NCI-H1048 (cell line): Measurements from ENCODE around the gene NRBF2.
"Not testable (repeated sequence)": the region's sequence is repeated elsewhere in the genome, so short reads cannot be mapped to it uniquely, and the experiment has no call there.

Experiments used
- DNase-seq: peaks from one replicate; lab custom pipeline; 2025; lab: John Stamatoyannopoulos, UW

NRBF2 gene

DNA sequence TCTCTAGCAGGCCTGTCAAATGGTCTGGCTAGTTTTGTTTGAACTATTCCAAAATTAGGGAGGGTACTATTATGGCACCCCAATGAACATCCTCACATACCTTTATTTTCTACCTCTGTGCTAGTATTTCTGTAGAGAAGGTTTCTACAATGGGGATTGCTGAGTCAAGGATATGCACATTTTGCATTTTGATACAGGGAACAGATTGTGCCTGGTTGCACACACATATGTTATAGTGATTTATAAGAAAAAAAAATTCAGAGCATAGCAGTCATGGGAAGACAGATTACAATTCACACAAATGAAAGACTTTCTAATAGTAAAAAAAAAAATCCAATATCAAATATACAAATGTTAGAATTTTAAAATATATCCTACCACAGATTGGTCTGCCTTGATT lies 14.1 kb upstream of the NRBF2 start:
- DNase-seq = no peak

DNA sequence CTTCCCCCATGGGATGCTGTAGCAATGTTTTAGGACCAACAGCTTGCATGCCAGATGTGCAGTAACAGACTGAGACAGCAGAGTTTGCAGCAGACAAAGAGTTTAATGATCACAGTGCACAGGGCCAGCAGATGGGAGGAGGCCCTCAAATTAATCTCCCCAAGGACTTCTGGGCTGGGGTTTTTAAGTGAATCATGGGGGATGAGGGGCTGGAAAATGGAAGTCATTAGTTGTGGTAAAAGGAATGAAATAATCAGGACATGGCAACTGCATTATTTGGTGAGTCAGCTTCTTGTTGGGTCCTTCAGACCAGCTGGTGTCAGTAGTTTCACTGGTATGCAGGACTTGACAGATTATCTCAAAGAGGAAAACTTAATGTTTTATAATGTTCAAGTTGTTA lies 12.6 kb upstream of the NRBF2 start:
- DNase-seq = no peak

DNA sequence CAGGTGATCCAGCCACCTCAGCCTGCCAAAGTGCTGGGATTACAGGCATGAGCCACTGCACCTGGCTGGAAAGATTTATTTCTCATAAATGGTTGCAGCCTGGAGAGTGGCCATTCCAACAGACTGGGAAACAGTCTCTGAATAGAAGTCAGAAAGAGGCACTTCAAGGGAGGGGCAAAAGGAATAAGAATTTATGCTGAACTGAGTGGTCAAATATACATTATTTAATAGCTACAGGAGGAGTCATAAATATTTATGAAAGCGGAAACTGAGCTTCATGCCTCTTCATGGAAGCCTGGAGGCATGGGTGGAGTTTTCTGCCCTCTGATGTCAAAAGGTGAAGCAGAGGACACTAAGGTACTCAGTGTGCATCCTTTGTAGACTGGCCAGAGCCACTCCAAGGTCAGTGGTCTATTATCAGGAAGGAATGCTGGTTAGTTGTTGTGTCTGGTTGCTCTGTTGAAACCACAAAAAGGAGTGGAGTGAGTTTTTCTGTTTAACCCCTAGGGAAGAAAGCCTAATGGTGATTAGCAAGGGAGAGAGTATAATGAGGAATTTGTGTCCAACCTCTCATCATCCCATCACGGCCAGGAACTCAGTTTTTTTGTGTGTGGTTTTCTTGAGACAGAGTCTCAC lies 9.3 kb upstream of the NRBF2 start:
- no peak for DNase-seq

- DNase-seq = no peak
Observed at GRCh38 chr10:63125459-63125858, 7.7 kb upstream of the NRBF2 start.

GRCh38 chr10:63128443-63128842 lies 4.7 kb upstream of the NRBF2 start:
- DNase-seq = no peak

DNA sequence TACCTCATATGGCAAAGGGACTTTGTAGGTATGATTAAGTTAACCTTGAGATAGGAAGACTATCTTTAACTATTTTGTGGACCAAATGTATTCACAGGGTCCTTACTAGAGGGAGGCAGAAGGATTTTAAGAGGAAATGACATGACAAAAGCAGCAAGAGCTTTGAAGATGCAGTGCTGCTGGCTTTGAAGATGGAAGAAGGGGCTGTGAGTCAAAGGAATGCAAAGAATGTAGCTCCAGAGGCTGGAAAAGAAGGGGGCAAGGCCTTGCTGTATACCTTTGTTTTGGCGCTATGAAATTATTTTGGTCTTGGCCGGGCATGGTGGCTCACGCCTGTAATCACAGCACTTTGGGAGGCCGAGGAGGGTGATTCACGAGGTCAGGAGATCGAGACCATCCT lies 3.2 kb upstream of the NRBF2 start:
- no peak for DNase-seq

GRCh38 chr10:63132651-63133055 lies 475 bp upstream of the NRBF2 start:
- no peak for DNase-seq

- no peak for DNase-seq
Observed at GRCh38 chr10:63133821-63134557, 861 bp downstream of the NRBF2 start.

DNA sequence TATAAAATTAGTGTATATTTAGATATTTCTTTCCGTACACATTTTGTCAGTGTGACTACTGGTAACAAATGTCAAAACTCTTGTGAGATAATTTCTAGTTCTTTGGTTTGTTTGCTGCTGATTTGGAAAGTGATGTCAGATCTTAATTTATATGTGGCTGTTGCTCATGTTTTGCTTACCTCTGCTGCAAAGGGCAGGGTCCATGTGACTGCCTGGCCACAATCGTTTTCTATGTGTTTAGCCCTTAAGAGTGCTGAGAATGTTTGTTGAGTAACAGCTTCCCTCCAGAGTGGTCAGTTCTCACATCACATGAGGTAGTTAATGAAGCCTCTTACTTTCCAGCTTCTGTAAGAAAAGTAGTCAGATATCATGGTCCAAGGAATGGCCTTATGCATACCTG lies 4.2 kb downstream of the NRBF2 start:
- DNase-seq = no peak

DNA sequence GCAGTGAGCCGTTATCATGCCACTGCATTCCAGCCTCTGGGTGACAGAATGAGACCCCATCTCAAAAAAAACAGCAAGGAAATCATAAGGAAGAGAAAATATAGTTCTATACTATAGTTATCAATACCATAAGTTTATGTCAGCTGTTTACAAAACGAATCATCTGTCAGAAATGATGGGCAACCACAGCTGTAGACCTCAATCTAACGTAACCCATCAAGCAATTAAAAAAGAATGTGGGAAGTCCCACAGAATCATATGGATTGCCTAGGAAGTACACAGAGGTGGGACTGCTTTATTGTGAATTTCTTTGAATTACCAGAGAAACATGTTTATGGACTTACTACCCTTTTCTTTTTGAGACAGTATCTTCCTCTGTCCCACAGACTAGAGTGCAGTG lies 6.9 kb downstream of the NRBF2 start:
- no peak for DNase-seq

DNA sequence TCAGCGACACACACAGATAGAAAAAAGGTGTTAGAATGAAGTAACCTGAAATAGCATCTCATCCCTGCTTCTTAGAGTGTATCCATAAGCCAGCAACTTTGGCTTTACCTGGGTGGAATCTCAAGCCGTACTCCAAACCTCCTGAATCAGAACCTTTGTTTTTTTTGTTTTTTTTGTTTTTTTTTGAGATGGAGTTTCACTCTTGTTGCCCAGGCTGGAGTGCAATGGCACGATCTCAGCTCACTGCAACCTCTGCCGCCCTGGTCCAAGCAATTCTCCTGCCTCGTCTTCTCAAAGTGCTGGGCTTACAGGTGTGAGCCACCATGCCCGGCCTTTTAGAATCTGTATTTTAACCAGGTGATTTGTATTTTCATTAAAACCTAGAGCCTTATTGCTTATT lies 9.0 kb downstream of the NRBF2 start:
- no peak for DNase-seq

DNA sequence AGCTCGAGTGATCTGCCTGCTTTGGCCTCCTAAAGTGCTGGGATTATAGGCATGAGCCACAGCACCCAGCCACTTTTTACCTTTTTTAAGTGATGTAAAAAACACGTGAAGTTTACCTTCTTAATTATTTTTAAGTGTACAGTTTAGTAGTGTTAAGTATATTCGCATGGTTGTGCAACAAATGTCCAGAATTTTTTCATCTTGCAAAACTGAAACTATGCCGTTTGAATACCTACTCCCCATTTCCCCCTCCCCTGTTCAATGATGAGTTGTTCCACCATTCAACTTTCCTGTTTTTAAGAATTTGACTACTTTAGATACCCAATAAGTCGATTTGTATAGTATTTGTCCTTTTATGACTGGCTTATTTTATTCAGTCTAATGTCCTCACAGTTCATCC lies 10.9 kb downstream of the NRBF2 start:
- DNase-seq = no peak

DNA sequence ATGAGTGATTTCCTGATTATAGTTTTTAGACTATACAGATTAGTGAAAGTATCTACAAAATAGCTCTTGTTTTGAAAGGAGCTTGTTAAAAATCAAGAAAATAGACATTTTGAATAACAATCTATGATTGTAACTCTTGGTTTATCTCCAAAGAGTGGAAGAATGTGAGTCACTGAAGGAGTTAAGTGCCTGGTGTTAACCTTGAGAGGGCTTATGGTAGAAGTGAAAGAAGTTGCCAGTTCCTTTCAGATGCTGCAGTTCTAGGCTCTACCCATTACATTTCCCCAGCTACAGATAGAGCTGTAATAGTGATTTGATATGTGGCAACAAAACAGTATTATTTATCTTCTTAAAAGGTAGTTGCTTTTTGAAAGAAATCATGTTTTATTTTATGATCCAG lies 12.7 kb downstream of the NRBF2 start:
- DNase-seq = no peak

DNA sequence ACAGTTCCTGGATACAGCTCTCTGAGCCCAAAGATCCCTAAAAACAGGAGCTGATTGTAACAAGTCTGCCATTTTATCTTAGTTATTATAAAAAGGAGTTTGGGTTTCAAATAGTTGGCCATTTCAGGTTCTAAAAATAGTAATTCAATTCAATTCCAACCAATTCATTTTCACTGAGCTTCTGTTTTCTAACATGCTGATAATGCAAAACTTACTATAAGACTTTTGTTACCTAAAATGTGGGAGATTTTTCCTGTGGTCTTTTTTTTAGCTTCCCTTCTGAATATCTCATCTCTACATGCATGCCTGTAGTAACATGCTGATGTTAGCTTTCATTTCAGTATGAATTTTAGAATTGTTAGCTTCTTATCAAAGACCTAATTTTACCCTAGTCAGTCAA lies 13.4 kb downstream of the NRBF2 start:
- no peak for DNase-seq

DNA sequence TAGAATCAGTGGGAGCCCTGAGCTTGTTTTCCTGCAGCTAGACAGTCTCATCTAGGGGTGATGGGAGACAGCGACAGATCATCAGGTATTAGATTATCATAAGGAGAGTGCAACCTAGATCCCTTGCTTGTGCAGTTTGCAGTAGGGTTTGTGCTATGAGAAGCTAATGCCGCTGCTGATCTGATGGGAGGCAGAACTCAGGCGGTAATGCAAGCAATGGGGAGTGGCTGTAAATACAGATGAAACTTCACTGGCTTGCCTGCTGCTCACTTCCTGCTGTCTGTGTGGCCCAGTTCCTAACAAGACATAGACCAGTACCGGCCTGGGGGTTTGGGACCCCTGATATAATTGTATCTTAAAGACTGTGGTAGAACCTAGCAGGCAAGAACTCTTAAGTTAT lies 17.6 kb downstream of the NRBF2 start:
- no peak for DNase-seq

DNA sequence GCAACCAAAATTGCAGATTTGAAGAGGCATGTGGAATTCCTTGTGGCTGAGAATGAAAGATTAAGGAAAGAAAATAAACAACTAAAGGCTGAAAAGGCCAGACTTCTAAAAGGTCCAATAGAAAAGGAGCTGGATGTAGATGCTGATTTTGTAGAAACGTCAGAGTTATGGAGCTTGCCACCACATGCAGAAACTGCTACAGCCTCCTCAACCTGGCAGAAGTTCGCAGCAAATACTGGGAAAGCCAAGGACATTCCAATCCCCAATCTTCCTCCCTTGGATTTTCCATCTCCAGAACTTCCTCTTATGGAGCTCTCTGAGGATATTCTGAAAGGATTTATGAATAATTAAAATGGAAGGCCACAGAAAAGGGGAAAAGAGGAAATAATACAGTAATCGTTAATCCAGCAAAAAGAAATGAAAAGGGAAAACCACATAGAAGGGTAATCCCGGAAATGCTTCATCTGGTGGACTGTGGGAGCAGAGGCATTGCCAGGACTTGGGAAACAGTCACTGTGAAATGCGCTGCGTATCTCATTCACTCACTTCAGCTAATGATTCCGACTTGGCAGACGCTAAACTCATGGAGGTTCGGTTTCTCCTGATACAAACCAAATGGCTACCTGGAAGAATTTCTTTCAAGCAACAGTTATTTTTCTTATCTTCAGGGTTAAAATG lies 20.9 kb downstream of the NRBF2 start:
- not testable (repeated sequence) for DNase-seq

- no peak for DNase-seq
Observed at GRCh38 chr10:63154546-63155387, 21.6 kb downstream of the NRBF2 start.

GRCh38 chr10:63155388-63156020 lies 22.4 kb downstream of the NRBF2 start:
- no peak for DNase-seq

DNA sequence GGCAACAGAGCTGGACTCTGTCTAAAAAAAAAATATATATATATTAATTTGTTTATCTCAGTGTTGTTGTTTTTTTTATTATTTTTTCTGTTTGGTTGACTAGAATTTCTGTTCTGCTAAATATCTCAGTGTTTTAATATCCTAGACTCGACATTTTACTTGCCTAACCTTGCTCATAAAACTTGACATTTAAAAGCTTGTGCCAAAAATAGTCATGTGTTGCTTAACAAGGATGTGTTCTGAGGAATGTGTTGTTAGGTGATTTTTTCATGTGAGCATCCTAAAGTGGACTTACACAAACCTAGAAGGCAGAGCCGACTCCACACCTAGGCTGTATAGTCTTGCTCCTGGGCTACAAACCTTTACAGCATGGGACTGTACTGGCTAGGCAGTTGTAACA lies 23.1 kb downstream of the NRBF2 start:
- no peak for DNase-seq

- DNase-seq = peak; percentile 15
Observed at GRCh38 chr10:63157845-63158624, 24.9 kb downstream of the NRBF2 start.

GRCh38 chr10:63161592-63161991 lies 28.5 kb downstream of the NRBF2 start:
- no peak for DNase-seq
